GM12874 (cell line): ENCODE data around the gene ANO9.

Source experiments
- CTCF ChIP-seq: IDR thresholded peaks from 2 replicates; pipeline ENCODE4 v1.5.1; 2011; ENCODE audit warnings: low read depth, mild to moderate bottlenecking, control low read depth, low read length, moderate library complexity; ENCODE audit not compliant: insufficient read depth

Gene ANO9

GRCh38 chr11:441043-441417 lies 781 bp downstream of the ANO9 start:
- TF ChIP-seq CTCF: no peak

GRCh38 chr11:440065-441042 lies 1.5 kb downstream of the ANO9 start:
- peak; percentile 30; the same call in 1 of the 2 replicates for TF ChIP-seq CTCF

- TF ChIP-seq CTCF: no peak
These were observed 2.3 kb downstream of the ANO9 start for GRCh38 chr11:439315-440064.

GRCh38 chr11:438101-438844 lies 3.5 kb downstream of the ANO9 start:
- no peak for TF ChIP-seq CTCF

- no peak for TF ChIP-seq CTCF
These were observed 4.5 kb downstream of the ANO9 start for GRCh38 chr11:437228-437870.

- no peak for TF ChIP-seq CTCF
These were observed 7.3 kb downstream of the ANO9 start for GRCh38 chr11:434496-434895.
